GM21529 (cell line): ENCODE measurements around the gene SDC3.

Experiments
- ATAC-seq: cut with Tn5 transposase; IDR thresholded peaks from one replicate; pipeline ENCODE4 v1.9.1; 2021; ENCODE audit not compliant: unreplicated experiment

Gene SDC3

DNA sequence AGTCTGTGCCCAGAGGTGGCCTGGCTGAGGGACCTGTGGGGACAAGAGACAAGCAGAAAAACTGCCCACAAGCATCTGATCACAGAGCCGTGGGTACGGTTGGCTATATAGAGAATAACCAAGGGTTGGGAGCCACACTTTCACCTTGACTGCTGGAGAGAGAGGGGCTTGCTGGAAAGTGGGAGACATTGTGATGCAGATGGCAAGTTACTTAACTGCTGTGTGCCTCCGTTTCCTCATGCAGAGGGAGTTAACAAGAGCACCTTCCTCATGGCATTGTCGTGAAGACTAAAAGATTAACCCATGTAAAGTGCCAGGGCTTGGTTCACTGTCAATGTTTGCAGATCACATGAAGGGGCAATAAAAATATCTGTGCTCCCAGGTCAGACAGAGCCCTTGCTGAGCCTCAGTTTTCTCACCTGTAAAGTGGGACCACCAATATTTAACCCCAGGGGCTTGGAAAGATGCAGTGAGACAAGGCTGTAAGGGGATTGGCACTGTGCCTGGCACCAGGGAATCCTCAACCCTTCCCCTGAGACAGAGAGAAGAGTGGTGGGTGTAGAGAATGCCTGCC, 52.8 kb downstream of the SDC3 start:
- ATAC-seq, result no peak

DNA sequence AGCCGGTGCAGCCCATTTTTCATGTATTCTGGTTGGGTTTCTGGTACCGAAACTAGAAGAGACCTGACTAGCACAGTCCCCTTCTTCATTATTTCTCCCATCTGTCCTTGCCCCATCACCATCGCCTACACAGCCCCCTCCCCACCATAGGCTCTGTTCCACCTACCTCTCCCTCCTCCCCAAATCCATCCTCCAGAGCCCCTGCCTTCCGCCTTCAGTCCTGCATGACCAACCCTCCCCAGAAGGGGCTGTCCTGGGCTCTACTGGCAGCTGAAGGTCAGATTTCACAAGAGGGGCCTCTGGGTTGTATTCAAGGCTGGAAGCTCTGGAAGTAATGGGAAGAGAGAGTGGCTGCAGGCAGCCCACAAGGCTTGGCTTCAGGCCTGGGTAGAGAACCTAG, 55.2 kb downstream of the SDC3 start:
- ATAC-seq, result no peak

DNA sequence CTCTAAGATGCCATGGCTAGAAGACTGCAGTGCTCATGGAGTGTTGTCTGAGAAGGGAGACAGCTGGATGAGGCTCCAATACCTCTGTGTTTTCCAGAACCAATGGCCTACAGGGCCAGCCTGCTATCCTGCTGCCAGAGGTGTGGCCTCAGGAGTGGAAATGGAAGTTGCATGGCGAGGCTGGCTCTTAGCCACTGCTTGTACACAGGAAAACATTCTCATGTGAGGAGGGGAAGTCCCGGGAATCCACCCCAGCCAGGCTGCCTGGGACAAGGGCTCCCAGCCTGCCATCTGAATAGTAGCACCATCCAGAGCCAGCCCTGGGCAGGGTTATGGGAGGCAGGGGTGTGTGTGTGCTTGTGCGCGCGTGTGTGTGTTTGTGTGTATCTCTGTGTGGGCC, 56.5 kb downstream of the SDC3 start:
- no peak for ATAC-seq

DNA sequence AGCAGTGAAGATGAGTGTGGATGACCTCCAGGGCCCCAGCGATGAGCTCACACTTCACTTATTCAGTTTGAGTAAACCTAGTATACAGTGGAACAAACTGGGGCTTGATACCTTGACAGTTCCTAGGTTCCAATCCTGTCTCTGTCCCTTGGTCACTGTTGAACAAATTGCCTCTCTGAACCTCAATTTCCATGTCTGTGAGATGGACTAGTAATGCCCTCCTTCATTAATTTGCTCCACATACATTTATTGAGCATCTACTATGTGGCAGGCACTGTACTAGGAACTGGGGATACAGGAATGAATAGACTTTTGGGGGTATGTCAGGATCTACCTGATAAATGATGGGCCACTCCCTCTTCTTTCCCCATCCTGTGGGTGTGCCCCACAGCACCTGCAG, 57.3 kb downstream of the SDC3 start:
- no peak for ATAC-seq

DNA sequence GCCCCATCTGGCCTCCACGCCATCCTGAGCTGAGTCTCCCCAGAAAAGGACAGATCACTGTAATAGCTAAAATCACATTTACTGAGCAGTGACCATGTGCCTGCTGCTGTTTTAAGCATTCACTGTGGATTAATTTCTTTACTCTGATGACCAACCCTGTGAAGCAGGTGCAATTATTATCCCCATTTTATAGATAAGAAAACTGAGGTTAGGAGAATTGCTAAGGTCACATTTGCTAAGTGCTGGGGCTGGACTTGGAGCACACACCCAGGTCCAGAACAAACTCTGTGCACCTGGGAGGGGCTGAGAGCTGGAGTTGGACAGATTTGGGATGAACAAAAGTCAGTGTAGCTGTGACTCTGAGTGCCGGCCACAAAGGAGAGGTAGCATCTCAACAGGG, 58.0 kb downstream of the SDC3 start:
- no peak for ATAC-seq

DNA sequence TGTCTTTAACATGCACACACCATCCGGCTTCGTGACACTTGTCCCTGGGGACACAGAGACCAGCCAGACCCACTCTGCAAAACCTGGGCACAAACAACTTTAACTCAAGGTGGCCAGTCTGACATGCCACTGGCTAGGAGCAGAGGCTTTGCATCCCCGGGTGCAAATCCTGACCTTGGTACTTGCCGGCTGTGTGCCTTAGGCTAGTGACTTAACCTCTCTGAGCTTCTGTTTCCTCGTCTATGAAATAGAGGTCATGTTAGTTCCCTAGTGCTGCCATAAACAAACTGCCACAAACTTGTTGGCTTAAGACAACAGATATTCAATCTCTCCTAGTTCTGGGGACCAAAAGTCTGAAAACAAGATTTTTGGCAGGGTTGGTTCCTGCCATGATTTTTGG, 60.4 kb downstream of the SDC3 start:
- no peak for ATAC-seq

DNA sequence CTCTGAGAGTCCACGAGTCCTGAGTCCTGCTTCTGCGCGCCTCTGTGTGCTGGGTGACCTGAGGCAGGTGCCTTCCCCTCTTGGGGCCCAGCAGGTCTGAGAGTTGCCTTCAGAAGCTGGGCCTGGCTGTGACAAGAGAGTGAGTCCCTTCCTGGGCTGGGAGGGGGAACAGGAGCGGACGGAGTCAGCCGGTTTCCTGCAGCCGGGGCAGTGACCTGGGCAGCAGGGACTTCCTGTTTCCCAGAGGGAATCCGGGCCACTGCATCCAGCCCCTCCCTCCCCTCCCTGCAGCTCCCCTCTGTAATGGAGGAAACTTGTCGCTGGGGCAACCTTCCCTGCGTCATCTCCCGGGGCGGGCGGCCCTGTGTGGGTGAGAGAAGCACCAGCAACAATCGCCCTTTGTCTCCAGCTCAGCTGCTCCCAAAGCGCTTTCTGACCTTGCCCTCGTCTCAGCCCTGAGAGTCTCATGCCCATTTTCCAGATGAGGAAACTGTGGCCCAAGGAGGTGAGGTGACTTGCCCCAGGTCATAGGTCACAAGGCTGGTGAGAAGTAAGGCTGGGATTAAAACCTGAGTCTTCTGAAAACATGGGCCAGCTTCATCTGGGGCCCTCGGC, 61.1 kb downstream of the SDC3 start:
- no peak for ATAC-seq

DNA sequence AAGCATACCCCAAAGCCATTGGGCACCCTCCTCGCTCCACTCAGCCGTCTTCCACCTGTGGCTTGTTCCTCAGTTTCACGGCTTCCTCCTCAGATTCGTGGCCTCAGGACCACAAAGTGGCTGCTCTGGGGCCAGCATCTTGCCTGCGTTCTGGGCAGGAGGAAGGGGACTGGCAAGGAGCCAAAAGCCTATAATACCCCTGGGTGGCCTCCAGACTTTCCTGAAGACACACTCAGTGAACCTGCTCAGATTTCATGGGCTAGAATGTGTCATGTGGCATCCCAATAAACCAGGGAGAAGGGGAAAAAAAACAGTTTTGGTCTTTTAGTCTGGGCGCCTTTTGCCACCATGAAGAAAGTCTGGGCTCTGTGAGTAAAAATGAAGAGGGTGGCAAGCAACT, 62.0 kb downstream of the SDC3 start:
- ATAC-seq, result no peak

DNA sequence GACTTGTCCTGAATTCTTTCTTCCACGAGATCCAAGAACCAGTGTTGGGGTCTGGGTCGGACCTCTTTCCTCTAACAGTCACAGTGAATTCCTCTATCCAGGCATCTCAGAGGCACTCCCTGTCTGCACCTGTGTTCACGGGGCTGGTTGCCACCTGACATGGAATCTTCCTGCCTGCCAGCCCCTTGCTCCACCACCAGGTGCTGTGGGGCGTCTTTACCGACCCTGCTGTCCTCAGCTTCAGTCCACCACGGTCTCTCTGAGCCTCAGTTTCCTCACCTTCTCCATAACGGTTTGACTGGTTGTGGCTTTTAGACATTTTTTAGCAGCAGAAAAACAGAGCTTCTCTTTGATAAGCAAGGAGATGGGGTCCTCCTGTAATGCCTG, 62.7 kb downstream of the SDC3 start:
- no peak for ATAC-seq

DNA sequence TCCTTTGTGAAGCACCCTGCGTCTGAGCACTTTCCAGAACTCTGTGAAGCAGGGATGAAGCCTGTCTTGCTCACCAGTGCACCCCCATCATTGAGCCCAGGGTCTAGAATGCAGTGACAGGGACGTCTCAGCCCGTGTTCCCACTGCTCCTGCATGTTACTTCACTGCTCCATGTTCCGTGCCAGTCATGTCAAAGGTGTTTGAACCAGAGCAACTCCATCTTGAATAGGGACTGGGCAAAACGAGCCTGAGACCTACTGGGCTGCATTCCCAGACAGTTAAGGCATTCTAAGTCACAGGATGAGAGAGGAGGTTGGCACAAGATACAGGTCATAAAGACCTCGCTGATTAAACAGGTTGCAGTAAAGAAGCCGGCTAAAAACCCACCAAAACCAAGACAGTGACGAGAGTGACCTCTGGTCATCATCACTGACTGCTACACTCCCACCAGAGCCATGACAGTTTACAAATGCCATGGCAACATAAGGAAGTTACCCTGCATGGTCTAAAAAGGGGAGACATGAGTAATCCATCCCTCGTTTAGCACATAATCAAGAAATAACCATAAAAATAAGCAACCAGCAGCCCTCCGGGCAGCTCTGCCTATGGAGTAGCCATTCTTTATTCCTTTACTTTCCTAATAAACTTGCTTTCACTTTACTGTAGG, 63.2 kb downstream of the SDC3 start:
- no peak for ATAC-seq

DNA sequence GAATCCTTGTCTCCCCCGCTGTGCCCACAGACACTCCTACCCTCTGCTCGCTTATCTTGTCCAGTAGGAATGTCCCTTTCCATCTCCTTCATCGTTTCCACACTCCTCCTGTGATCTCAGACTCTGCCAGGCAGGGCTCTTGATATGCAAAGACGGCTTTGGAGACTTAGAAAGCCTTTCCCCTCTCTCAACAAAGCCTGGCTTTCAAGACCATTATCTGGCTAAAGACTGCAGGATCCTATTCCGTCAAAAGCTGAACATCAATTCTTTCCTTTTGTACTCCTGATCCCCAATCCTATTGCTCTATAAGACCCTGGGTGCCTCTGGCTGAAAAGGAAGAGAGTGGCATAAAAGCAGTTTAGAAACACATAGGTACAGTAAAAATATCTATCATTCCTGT, 63.9 kb downstream of the SDC3 start:
- ATAC-seq, result no peak

DNA sequence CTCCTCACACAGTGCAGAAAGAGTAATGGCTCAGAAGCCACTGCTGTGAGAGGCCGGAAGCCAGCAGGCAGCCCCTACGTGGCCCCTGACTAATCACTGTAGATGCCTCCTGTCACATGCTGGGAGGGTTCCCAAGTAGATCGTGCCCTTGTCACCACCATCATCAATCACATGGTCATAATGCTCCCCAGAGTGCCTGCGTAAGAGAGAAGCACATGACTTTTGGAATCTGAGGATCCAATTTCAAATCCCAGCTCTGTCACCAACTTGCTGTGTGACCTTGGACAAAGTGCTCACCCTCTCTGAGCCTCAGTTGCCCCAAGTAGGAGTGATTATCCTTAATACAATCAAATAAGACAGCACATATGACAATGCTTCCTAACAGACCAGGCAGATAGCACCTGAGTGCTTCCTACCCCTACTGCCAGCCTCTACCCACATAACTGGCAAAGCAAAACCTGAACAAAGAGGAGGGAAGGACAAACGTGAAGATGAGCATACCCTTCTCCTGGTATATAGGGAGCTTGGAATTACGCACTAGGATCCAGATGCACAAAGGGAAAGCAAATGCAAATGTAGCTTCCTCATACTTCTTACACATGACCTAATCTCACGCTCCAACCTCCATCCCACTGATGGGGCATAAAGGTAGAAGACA, 65.7 kb downstream of the SDC3 start:
- ATAC-seq, result no peak

DNA sequence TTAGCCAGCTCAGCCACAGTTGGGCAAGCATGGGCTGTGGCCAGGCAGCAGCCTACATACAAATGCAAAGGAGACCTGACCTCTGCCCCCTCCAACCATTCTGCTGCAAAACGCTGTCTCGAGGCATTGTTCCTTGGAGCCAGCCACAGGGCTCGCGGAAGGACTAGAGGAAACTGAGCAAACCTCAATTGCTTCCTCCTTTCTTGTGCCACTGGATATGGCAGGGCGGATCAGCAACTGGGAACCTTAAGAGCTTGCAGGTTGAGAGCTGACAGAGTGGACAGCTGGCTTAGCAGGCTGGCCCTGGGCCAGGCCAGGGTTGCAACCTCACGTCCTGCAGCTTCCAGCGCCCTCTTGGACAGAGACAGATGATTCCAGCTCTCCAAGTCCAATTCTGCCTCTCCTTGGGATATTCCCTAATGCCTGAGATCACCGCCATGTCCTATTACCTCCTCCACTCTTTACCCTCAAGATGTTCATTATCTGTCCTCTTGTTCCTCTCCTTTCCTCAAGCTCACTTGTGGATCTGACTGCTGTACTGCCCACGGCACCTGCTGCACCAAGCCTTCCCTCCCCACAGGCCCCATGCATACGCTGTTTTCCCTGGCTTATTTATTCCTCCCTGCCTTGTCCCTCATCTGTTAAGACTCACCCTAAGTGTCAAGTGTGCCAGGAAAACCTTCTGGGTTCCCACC, 67.5 kb downstream of the SDC3 start:
- no peak for ATAC-seq

DNA sequence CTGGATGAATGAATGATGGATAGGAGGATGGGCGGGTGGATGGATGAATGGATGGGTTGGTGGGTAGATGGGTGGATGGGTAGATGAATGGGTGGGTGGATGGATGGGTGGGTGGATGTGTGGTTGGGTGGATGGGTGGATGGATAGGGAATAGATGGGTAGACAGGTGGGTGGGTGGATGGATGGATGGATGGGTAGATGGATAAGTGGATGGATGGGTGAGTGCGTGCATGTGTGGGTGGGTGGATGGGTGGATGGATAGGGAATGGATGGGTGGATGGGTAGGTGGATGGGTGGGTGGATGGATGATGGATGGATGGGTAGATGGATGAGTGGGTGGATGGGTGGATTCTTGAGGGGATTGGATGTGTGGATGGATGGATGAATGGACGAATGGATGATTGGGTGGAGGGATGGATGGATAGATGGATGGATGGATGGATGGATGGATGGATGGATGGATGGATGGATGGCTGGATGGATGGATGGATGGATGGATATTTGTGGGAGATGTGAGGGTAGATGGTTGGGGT, 68.7 kb downstream of the SDC3 start:
- ATAC-seq, result no peak

DNA sequence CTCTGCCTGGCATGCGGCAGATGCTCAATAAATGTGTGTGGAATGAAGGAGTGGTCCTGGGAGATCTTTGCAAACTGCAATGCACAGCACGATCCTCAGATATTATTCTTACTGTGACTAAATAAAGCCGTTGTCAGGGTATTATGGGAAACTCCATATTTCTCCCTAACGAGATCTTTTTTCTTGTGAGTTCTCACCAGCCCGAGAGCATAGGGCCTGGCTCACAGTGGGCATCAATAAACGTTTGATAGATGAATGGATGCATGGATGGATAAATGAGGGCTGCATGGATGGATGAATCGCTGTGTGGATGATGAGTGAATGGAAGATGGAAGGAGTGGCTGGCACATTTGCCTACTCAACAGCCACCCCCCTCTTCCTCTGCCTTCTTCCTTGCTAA, 69.6 kb downstream of the SDC3 start:
- no peak for ATAC-seq

DNA sequence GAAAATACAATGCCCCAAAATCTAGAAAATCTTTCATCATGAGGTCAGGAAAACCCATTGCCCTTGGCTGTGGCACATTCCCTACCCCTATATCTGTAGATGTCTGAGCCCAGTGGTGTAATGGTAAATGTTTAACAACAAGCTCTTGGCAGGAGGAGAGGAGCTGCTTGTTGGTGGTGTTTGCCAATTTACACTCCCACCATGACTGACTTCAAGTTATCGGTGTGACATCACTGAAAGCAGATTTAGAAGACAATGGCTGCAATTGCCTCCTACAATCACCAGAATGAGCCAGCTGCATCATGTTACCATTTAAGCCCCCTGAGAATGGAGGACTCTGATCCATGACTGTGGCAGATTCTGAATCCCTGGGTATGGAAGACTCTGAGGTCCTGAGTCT, 70.9 kb downstream of the SDC3 start:
- ATAC-seq, result no peak

DNA sequence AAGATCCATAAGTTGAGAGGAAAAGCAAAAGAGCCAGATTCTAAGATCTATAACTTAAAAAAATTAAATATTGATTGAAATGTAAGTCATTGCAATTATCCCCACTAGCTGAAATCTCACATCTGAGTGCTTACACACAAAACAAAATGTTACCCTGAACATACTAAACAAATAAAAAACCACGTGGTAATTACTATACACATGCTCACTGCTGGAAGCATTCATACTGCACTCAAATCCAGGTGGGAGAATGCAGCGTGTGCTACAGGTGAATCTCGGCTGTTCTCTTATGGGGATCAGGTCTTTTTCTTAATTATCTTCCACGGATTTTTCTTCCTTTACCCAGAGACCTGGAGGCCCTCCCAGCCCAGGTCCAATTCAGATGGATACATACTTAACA, 74.3 kb downstream of the SDC3 start:
- no peak for ATAC-seq

DNA sequence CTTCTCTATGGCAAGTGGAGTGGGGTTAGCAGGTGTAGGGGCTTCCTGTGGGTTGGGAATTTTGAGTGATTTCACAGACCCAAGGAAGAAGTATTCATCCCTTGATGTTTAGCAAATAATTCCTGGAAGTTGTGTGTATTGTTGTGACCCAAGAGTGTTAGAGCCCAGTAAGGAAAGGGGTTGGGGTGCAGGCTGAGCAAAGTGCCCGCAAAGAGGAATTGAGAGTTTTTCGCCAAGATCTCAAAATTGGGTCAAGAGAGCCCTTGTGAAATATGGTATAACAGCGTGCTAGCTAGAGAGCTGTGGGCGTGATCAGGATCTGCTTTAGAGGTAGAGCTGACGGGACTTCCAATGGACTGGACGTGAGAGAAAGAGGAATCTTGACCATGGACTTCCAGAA, 78.0 kb downstream of the SDC3 start:
- ATAC-seq, result no peak

DNA sequence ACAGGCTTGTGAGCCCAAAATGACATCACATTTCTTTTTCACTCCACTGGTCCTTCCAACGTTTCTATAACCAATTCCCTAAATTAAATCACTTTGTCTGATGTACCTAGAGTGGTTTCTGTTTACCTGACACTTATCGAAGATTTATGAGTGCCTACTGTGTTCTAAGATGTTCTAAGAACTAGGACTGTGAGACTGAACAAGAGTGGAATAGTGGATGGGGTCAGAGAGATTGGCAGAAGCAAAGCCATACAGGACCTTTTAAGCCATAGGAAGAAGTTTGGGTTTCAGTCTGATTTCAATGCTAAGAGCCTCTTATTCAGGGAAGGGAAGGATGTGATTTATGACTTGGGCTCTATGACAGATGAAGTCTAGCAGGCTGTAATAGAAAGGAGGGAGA, 78.7 kb downstream of the SDC3 start:
- no peak for ATAC-seq

DNA sequence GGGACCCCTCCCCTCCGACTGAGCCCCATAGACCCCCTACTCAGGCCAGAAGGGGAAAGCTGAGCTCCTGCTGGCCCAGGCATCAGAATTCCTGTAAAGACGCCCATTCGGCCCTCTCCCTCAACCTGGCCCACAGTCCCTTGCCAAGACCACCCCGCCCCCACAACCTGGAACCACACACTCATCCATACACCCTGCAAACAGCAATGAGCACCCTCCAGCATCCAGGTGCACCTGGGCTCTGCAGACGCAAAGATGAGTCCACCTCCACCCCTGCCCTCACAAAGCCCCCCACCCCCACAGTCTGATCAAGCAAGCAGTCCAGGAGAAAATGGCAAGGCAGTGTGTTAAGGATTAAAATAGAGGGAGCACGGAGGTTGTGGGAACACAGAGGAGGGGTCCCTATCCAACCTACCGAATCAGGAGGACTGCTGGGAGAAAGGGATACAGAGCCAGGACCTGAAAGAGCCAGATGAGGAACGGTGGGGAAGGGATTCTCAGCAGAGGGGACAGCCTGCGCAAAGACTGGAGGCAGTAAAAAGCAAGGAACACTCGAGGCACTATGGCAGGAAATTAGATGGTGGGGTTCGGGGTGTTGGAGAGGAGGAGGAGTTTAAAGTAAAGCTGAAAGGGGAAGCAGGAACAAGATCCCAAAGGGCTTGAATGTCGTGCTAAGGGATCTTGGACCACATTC, 83.7 kb downstream of the SDC3 start:
- no peak for ATAC-seq
